IMR-90 (cell line): Measurements from ENCODE around the gene RSAD1. TPM values are rescaled to one million over a fixed set of nuclear protein-coding genes. Genes with fewer than 3 reads are reported as not detected.

Experiments used
- ATAC-seq: fragments of 200-7000 bp; cut with Tn5 transposase; 2 replicates; pipeline ENCODE4 v1.9.1; 2020; ENCODE audit warnings: low read depth, mild to moderate bottlenecking, moderate library complexity
- BruUV-seq: library from RNA; stranded (reverse); fragments of 400-500 nt; replicated peaks from 2 replicates; lab custom pipeline; 2021; lab: Mats Ljungman, UMichigan
- CTCF ChIA-PET: fragments of 300-600 bp; formaldehyde crosslinking; extraction: SDS; loops from one replicate; lab custom pipeline; 2021; ENCODE audit warnings: antibody characterized with exemption; lab: Yijun Ruan, JAX
- POLR2A ChIA-PET: fragments of 300-600 bp; sonication (Branson Sonifier 250); formaldehyde crosslinking; loops from one replicate; lab custom pipeline; 2022; ENCODE audit warnings: antibody characterized with exemption; ENCODE audit not compliant: unreplicated experiment; lab: Charles Lee
- DNase-seq: peaks from one replicate; pipeline ENCODE4 v3.0.0; 2013
- H2AFZ ChIP-seq: replicated peaks from 2 replicates; pipeline ENCODE3; 2013; ENCODE audit warnings: low read length, mild to moderate bottlenecking; ENCODE audit not compliant: poor library complexity
- H2AK5ac ChIP-seq: 2 replicates; pipeline ENCODE4 v1.6.1; 2013; ENCODE audit warnings: low read depth, low read length, inconsistent platforms
- H2AK9ac ChIP-seq: replicated peaks from 2 replicates; pipeline ENCODE3; 2013; ENCODE audit warnings: mild to moderate bottlenecking, low read depth, low read length, moderate library complexity; ENCODE audit not compliant: poor library complexity
- H2BK120ac ChIP-seq: 2 replicates; pipeline ENCODE4 v1.6.1; 2013; ENCODE audit warnings: low read depth, low read length, inconsistent platforms
- H2BK15ac ChIP-seq: 3 replicates; pipeline ENCODE4 v1.6.1; 2013; ENCODE audit warnings: low read depth, low read length, inconsistent platforms
- H2BK20ac ChIP-seq: 2 replicates; pipeline ENCODE4 v1.6.1; 2013; ENCODE audit warnings: low read depth, mild to moderate bottlenecking, inconsistent platforms, low read length, moderate library complexity
- H2BK5ac ChIP-seq: 2 replicates; pipeline ENCODE4 v1.6.1; 2013; ENCODE audit warnings: mild to moderate bottlenecking, low read depth, low read length, inconsistent platforms; ENCODE audit not compliant: poor library complexity, severe bottlenecking
- H3K14ac ChIP-seq: replicated peaks from 2 replicates; pipeline ENCODE4 v1.6.1; 2013; ENCODE audit warnings: low read depth, low read length, inconsistent platforms
- H3K18ac ChIP-seq: 2 replicates; pipeline ENCODE4 v1.6.1; 2013; ENCODE audit warnings: low read depth, low read length, control low read depth
- H3K23ac ChIP-seq: 2 replicates; pipeline ENCODE4 v1.6.1; 2013; ENCODE audit warnings: low read depth, low read length, inconsistent platforms
- H3K27ac ChIP-seq: 2 replicates; pipeline ENCODE4 v1.5.1; 2013; ENCODE audit warnings: mild to moderate bottlenecking, control low read depth, low read length; ENCODE audit not compliant: insufficient read depth
- H3K27me3 ChIP-seq: 2 replicates; pipeline ENCODE4 v1.6.1; 2013; ENCODE audit warnings: low read length; ENCODE audit not compliant: control insufficient read depth, insufficient read depth
- H3K36me3 ChIP-seq: 2 replicates; pipeline ENCODE4 v1.6.1; 2013; ENCODE audit warnings: low read length, mixed read lengths; ENCODE audit not compliant: control insufficient read depth, insufficient read depth
- H3K4ac ChIP-seq: 2 replicates; pipeline ENCODE4 v1.6.1; 2013; ENCODE audit warnings: low read depth, low read length, inconsistent platforms
- H3K4me1 ChIP-seq: 2 replicates; pipeline ENCODE4 v1.6.1; 2013; ENCODE audit warnings: low read length, mixed read lengths; ENCODE audit not compliant: control insufficient read depth, insufficient read depth
- H3K4me2 ChIP-seq: 2 replicates; pipeline ENCODE4 v1.6.1; 2013; ENCODE audit warnings: low read depth, mild to moderate bottlenecking, control low read depth, low read length, moderate library complexity
- H3K4me3 ChIP-seq: 2 replicates; pipeline ENCODE4 v1.5.1; 2013; ENCODE audit warnings: low read depth, mild to moderate bottlenecking, control low read depth, low read length, moderate library complexity; ENCODE audit not compliant: insufficient read depth
- H3K56ac ChIP-seq: 2 replicates; pipeline ENCODE4 v1.6.1; 2013; ENCODE audit warnings: low read length, inconsistent platforms; ENCODE audit not compliant: insufficient read depth; ENCODE audit errors: extremely low read depth
- H3K79me1 ChIP-seq, 2 experiments: 2 replicates each; pipeline ENCODE4 v1.6.1; 2013; ENCODE audit warnings: low read length in 2 of 2, inconsistent platforms in 1 of 2, low read depth in 1 of 2
- H3K9ac ChIP-seq: 2 replicates; pipeline ENCODE4 v1.6.1; 2013; ENCODE audit warnings: low read depth, low read length, control low read depth
- H3K9me1 ChIP-seq: 2 replicates; pipeline ENCODE4 v1.6.1; 2013; ENCODE audit warnings: low read length, inconsistent platforms; ENCODE audit not compliant: insufficient read depth
- H3K9me3 ChIP-seq: 2 replicates; pipeline ENCODE4 v1.6.1; 2013; ENCODE audit warnings: low read length; ENCODE audit not compliant: control insufficient read depth, insufficient read depth
- H4K20me1 ChIP-seq: 2 replicates; pipeline ENCODE4 v1.6.1; 2013; ENCODE audit warnings: low read length, inconsistent platforms; ENCODE audit not compliant: insufficient read depth
- H4K5ac ChIP-seq: 2 replicates; pipeline ENCODE4 v1.6.1; 2013; ENCODE audit warnings: mild to moderate bottlenecking, low read depth, low read length, control low read depth
- H4K8ac ChIP-seq, 2 experiments: 2 replicates each; pipeline ENCODE4 v1.6.1; 2013; ENCODE audit warnings: low read depth in 2 of 2, low read length in 2 of 2, control low read depth in 1 of 2, inconsistent platforms in 1 of 2
- H4K91ac ChIP-seq: 2 replicates; pipeline ENCODE4 v1.6.1; 2013; ENCODE audit warnings: low read depth, low read length, inconsistent platforms; ENCODE audit not compliant: insufficient read depth
- BHLHE40 ChIP-seq: fragments of 150-350 bp; IDR thresholded peaks from 2 replicates; pipeline ENCODE4 v1.6.1; 2016; ENCODE audit warnings: mild to moderate bottlenecking, low read depth, low read length
- CEBPB ChIP-seq: IDR thresholded peaks from 2 replicates; pipeline ENCODE4 v1.6.1; 2012; ENCODE audit warnings: low read depth, low read length, improper control_type of control experiment
- CHD1 ChIP-seq: IDR thresholded peaks from 2 replicates; pipeline ENCODE4 v1.6.1; 2012; ENCODE audit warnings: low read depth, low read length, improper control_type of control experiment
- FOS ChIP-seq: fragments of 150-350 bp; IDR thresholded peaks from 2 replicates; pipeline ENCODE4 v1.6.1; 2016; ENCODE audit warnings: low read depth, low read length
- MAFK ChIP-seq: IDR thresholded peaks from 2 replicates; pipeline ENCODE4 v1.6.1; 2012; ENCODE audit warnings: low read depth, low read length, improper control_type of control experiment
- MAZ ChIP-seq: IDR thresholded peaks from 2 replicates; pipeline ENCODE4 v1.6.1; 2012; ENCODE audit warnings: low read depth, mild to moderate bottlenecking, low read length, improper control_type of control experiment, moderate library complexity, borderline replicate concordance
- NFE2L2 ChIP-seq: fragments of 150-350 bp; IDR thresholded peaks from 2 replicates; pipeline ENCODE4 v1.6.1; 2016; ENCODE audit warnings: low read depth, mild to moderate bottlenecking, low read length
- POLR2A ChIP-seq: IDR thresholded peaks from 2 replicates; pipeline ENCODE4 v1.6.1; 2012; ENCODE audit warnings: mild to moderate bottlenecking, low read depth, low read length
- RAD21 ChIP-seq: IDR thresholded peaks from 2 replicates; pipeline ENCODE4 v1.6.1; 2012; ENCODE audit warnings: low read length, improper control_type of control experiment
- RCOR1 ChIP-seq: IDR thresholded peaks from 2 replicates; pipeline ENCODE4 v1.6.1; 2012; ENCODE audit warnings: mild to moderate bottlenecking, low read length, improper control_type of control experiment; ENCODE audit not compliant: insufficient replicate concordance
- RFX5 ChIP-seq: IDR thresholded peaks from 2 replicates; pipeline ENCODE4 v1.8.0; 2012; ENCODE audit warnings: low read depth, mild to moderate bottlenecking, low read length, moderate library complexity
- SMC3 ChIP-seq: fragments of 150-350 bp; IDR thresholded peaks from 2 replicates; pipeline ENCODE4 v1.6.1; 2016; ENCODE audit warnings: low read depth, mild to moderate bottlenecking, antibody characterized with exemption, low read length, moderate library complexity
- WGBS, 2 experiments: methylation state at CpG; one replicate each; pipeline versions ENCODE4 v1.1.5 to v1.1.7; 2013; ENCODE audit warnings: missing lambda C conversion rate in 2 of 2; ENCODE audit not compliant: insufficient read length in 1 of 2; ENCODE audit errors: extremely low coverage in 2 of 2; 5-methylcytosine and 5-hydroxymethylcytosine counted together
- dilution Hi-C: fragments of 300-500 bp; cut with HindIII; formaldehyde crosslinking; loops from one replicate; pipeline ENCODE4 v1.14.3; 2018; ENCODE audit warnings: low sequenced_read_pairs; ENCODE audit not compliant: unreplicated experiment
- in situ Hi-C: fragments of 300-500 bp; cut with MboI; formaldehyde crosslinking; loops from 3 replicates; pipeline ENCODE4 v1.14.3; 2019; ENCODE audit warnings: low sequenced_read_pairs, inconsistent platforms, mixed read lengths
- intact Hi-C: fragments of 100-400 bp; cut with micrococcal nuclease; formaldehyde crosslinking; loops from 2 replicates; pipeline ENCODE4 v1.10.0; 2022
- polyA plus RNA-seq, 3 experiments: library from polyadenylated mRNA; depleted of rRNA; stranded (reverse); fragments of >200 nt; gene quantifications; 2 replicates each; pipeline ENCODE4 v1.2.3, GENCODE V29; 2012; ENCODE audit warnings: low replicate concordance in 1 of 3
- total RNA-seq: library from RNA; depleted of rRNA; stranded (reverse); fragments of >200 nt; gene quantifications from 2 replicates; pipeline ENCODE4 v1.2.3, GENCODE V29; 2012
- TF ChIP-seq, protein P1 (sequence below): fragments of 150-350 bp; IDR thresholded peaks from 2 replicates; pipeline ENCODE4 v1.6.1; 2016; ENCODE audit warnings: low read depth, mild to moderate bottlenecking, low read length, moderate library complexity, borderline replicate concordance
- TF ChIP-seq, protein P2 (sequence below): conservative IDR thresholded peaks from 2 replicates; pipeline ENCODE4 v1.5.1; 2012; ENCODE audit warnings: mild to moderate bottlenecking, low read depth, low read length, improper control_type of control experiment
- TF ChIP-seq, protein P3 (sequence below): fragments of 150-350 bp; IDR thresholded peaks from 2 replicates; pipeline ENCODE4 v1.6.1; 2017; ENCODE audit warnings: mild to moderate bottlenecking, antibody characterized with exemption, low read length, low read depth

The RSAD1 gene
- total and polyA plus RNA-seq, 2 of the 4 experiments (the other 2 are of a cell fraction): 10.8 to 19.2 TPM

DNA sequence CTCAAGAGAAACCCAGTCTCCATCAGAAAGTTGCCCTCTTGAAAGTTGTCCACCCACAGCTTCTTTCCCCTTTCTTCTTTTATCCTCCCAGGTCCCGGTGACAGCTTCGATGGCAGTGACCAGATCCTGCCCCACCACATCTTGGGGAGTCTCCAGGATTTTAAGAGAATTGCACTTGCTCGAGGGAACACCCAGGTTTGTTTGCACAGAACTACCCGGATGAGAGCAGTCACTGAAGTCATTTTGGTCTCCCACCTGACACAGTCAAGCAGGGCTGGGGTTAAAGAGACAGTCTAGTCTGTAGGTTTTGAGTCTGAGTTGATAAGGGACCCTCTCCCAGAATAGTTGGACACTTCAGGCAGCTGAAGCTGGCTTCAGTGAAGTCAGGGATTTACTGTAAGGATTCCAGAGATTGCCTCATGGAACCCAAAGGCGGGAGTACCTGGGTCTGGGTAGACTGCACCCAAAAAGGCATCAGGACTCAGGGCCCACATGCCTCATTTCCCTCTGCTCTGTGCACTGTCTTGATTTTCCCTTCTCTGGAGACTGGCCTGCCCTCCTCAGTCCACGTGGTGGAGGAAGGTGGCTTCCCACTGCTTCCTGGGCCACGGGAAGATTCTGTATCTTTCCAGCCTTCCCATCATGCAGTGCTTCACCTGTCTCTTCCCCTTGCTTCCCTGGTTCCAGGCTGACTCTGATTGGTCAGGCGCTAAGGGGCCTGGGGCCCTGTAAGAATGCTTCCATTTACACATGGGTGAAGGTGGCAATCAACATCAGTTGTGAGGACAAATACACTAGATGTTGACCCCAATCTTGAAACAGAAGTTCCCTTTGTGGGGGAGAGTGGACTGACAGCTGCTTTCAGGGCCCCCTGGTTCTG is 39.1 kb downstream of the RSAD1 start:
- no peaks in the 10 kb centered on the region for H3K79me1 ChIP-seq
- ChIA-PET CTCF (no interaction called here), POLR2A (no interaction called here)
- H3K4me1 ChIP-seq: peaks cover 2% of the 10 kb centered on the region
- no peaks in the 10 kb centered on the region for H3K9me3 ChIP-seq
- H2AK9ac ChIP-seq: no peak overlapping the region
- in situ Hi-C loops: no loop called here
- intact Hi-C loops: no loop called here
- H4K5ac ChIP-seq: no peak overlapping the region
- WGBS, 2 experiments: 80% methylated on average over 1 of the region's 8 CpGs; no CpG with 5 or more reads in 1 of the 2 experiments
- no peak overlapping the region for H3K4me2 ChIP-seq
- H3K27me3 ChIP-seq: peaks cover 11% of the 10 kb centered on the region
- H2BK120ac ChIP-seq: no peak overlapping the region
- no peak overlapping the region for H3K23ac ChIP-seq
- H2BK5ac ChIP-seq: no peak overlapping the region
- dilution Hi-C loops: no loop called here
- H2BK20ac ChIP-seq: no peak overlapping the region
- no peak overlapping the region for H2AK5ac ChIP-seq
- no peaks in the 10 kb centered on the region for H3K36me3 ChIP-seq
- no peak for DNase-seq
- no peak overlapping the region for H3K18ac ChIP-seq
- H2AFZ ChIP-seq: no peak overlapping the region
- no peak overlapping the region for H4K91ac ChIP-seq
- no peak overlapping the region for H3K4ac ChIP-seq
- BruUV-seq: no TSS peak
- H4K20me1 ChIP-seq: no peaks in the 10 kb centered on the region
- H3K14ac ChIP-seq: no peak overlapping the region
- H3K9me1 ChIP-seq: no peaks in the 10 kb centered on the region
- H3K4me3 ChIP-seq: no peak overlapping the region
- H2BK15ac ChIP-seq: no peak overlapping the region
- no peak overlapping the region for H4K8ac ChIP-seq
- ATAC-seq: no peak
- no peak overlapping the region for H3K9ac ChIP-seq
- no peak overlapping the region for H3K56ac ChIP-seq
- H3K27ac ChIP-seq: no peak overlapping the region
- TF ChIP-seq NFE2L2 (no peak), RAD21 (no peak), RFX5 (no peak), BHLHE40 (no peak), RCOR1 (no peak), SMC3 (no peak), POLR2A (no peak), CHD1 (no peak), FOS (no peak), MAFK (no peak), CEBPB (no peak), MAZ (no peak)
- TF ChIP-seq, protein P1, sequence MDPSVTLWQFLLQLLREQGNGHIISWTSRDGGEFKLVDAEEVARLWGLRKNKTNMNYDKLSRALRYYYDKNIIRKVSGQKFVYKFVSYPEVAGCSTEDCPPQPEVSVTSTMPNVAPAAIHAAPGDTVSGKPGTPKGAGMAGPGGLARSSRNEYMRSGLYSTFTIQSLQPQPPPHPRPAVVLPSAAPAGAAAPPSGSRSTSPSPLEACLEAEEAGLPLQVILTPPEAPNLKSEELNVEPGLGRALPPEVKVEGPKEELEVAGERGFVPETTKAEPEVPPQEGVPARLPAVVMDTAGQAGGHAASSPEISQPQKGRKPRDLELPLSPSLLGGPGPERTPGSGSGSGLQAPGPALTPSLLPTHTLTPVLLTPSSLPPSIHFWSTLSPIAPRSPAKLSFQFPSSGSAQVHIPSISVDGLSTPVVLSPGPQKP: no peak
- TF ChIP-seq, protein P2, sequence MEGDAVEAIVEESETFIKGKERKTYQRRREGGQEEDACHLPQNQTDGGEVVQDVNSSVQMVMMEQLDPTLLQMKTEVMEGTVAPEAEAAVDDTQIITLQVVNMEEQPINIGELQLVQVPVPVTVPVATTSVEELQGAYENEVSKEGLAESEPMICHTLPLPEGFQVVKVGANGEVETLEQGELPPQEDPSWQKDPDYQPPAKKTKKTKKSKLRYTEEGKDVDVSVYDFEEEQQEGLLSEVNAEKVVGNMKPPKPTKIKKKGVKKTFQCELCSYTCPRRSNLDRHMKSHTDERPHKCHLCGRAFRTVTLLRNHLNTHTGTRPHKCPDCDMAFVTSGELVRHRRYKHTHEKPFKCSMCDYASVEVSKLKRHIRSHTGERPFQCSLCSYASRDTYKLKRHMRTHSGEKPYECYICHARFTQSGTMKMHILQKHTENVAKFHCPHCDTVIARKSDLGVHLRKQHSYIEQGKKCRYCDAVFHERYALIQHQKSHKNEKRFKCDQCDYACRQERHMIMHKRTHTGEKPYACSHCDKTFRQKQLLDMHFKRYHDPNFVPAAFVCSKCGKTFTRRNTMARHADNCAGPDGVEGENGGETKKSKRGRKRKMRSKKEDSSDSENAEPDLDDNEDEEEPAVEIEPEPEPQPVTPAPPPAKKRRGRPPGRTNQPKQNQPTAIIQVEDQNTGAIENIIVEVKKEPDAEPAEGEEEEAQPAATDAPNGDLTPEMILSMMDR: no peak
- TF ChIP-seq, protein P3, sequence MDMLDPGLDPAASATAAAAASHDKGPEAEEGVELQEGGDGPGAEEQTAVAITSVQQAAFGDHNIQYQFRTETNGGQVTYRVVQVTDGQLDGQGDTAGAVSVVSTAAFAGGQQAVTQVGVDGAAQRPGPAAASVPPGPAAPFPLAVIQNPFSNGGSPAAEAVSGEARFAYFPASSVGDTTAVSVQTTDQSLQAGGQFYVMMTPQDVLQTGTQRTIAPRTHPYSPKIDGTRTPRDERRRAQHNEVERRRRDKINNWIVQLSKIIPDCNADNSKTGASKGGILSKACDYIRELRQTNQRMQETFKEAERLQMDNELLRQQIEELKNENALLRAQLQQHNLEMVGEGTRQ: no peak
